ENCODE data around the gene RPS25. TPM values are rescaled to one million over a fixed set of nuclear protein-coding genes. Genes with fewer than 3 reads are reported as not detected.
"Not testable (repeated sequence)": the region's sequence is repeated elsewhere in the genome, so short reads cannot be mapped to it uniquely, and the experiment has no call there.

The RPS25 gene
- 572 TPM for total RNA-seq
- long read RNA-seq, transcript RPS25-202 (5 exons, 835 nt): major isoform, 245 of 255 reads
- long read RNA-seq, partial matches to known transcripts: 0 of 255 reads
- long read RNA-seq, other reads (novel, unspliced or antisense): 6 of 255 reads

DNA sequence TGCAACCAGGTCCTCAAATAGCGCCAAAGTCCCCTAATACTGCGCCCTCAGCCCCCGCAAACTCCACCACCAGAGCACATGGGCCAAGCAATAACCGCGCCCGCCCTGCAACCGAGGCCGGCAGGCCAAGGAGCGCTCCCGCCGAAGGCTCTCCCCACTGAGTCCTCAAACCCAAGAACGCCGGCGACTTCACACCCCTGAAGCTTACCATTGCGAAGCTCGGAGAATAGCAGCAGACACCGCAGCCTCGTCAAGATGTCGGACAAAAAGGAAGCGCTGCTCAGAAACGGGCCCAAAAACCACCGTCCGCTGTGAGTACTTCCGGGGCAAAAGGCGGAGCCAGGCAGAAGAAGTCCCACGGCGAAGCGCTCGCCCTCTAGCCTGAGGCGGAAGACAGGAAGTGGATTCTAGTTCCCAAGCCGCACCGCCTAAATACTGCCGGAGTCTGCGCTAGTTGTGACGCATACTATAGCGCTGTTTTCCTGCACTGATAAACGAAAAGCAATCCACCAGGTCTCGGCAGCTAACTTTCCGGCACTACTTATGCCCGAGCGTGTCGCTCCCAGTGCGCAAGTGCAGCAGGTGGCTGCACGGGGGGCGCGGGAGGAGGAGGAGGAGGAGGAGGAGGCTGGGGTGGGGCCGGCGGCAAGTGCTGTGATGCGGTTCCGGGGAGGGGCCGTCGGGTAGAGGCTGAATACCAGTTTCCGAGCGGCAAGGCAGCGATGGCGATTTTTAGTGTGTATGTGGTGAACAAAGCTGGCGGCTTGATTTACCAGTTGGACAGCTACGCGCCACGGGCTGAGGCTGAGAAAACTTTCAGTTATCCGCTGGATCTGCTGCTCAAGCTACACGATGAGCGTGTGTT, at the start of gene RPS25, which contains the start of gene TRAPPC4:
TSS of gene RPS25 (minus strand) at position 270 of the 865 bp plus-strand sequence. CDS start at position 211, 59 bp downstream.
TSS of gene TRAPPC4 (plus strand) at position 693 of the 865 bp plus-strand sequence. CDS start at position 723, 30 bp downstream.
- peak; percentile 98 for DNase-seq (ENCODE audit: low spot score)
- intact Hi-C loops (cut with DNase I): loop anchor here (1.0 kb wide), 2 partner anchors 12 to 20 kb away; partner anchors contain the start of genes CENATAC and SLC37A4

DNA sequence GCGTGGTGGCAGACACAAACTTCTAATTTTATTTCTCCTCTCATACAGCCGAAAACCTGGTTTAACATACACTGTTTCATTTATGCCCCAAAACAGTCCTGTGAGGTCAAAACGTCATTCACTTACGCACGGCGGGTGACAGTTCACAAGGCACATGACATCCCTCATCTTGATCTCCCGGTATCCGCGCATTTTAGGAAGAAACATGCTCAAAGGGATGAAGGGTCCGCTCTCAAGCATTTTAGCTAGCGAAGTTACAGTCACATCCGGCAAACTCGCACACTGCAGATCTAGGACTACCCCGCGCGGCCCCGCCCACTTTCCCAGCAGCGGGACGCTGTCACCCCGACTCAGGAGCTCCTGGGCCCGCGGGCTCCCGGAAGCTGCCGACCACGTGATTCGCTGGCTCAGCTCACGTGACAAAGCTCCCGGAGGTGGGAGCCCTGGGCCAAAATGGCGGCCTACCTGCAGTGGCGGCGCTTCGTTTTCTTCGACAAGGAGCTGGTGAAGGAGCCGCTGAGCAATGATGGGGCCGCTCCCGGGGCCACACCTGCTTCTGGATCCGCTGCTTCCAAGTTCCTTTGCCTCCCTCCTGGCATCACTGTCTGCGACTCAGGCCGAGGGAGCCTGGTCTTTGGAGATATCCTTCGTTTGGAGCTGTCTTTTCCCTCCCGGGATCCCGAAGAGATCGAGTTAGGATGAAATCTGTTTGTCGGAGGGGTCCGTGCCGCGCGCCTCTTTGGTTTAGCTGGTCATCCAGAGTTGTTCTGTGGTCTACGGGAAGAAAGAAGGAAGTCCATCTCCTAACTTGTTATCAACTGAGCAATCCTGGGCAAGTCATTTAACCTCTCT, 49.5 kb upstream of the RPS25 start, which contains the start of gene VPS11:
TSS of gene VPS11 (plus strand) at position 448 of the 852 bp plus-strand sequence. CDS start at position 454, 6 bp downstream.
- intact Hi-C loops (cut with DNase I): no loop called here
- DNase-seq (ENCODE audit: low spot score): peak; percentile 99

DNA sequence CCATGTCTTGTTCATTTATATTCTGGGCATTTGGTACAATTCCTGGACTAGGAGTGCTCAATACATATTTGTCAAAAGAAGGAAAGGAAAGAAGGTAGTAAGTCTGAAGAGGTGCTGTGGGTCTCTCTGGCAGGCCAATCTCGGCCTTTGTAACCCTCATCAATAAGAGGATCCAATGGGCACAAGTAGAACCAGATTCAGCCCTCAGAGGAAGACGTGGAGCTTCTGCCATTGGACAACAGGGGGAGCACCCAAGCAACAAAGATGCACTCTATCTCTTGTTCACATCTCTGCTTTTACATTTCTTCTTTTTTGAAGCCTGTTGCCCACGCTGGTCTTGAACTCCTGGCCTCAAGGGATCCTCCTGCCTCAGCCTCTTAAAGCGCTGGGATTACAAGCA, 47.2 kb upstream of the RPS25 start:
- intact Hi-C loops (cut with DNase I): no loop called here
- DNase-seq (ENCODE audit: low spot score): no peak

DNA sequence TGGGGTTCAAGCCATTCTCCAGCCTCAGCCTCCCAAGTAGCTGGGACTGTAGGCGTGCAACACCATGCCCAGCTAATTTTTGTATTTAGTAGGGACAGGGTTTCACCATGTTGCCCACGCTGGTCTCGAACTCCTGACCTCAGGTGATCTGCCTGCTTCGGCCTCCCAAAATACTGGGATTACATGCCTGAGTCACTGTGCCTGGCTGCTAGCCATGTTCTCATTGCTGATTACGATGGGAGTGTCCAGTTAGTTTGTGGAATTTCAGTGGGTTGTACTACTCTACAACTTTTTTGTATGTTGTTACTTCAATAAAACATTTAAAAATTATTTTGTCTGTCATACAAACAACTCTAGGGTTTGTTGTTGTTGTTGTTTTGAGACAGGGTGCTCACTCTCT, 44.6 kb upstream of the RPS25 start:
- intact Hi-C loops (cut with DNase I): no loop called here
- DNase-seq (ENCODE audit: low spot score): no peak

DNA sequence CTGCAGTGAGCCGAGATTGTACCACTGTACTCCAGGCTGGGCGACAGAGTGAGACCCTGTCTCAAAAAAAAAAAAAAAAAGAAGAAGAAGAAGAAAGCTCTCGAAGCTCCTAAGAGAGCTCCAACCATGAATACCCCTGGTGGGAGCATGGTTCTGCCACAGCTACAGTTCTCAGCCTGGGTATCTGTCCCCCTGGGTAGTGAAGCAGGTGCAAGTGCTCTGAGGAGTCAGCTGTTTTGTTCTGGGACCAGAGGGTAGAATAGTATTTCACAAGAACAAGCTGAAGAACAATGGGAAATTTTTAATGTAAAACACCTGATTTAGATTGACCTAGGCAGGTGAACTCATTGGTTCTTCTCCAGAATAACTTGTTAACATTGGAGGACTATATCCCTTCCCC, 43.1 kb upstream of the RPS25 start:
- DNase-seq (ENCODE audit: low spot score): no peak
- intact Hi-C loops (cut with DNase I): no loop called here

DNA sequence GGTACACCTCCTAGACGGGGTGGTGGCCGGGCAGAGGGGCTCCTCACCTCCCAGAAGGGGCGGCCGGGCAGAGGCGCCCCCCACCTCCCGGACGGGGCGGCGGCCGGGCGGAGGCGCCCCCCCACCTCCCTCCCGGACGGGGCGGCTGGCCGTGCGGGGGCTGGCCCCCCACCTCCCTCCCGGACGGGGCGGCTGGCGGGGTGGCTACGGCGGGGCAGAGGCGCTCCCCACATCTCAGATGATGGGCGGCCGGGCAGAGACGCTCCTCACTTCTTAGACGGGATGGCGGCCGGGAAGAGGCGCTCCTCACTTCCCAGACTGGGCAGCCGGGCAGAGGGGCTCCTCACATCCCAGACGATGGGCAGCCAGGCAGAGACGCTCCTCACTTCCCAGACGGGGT, 41.0 kb upstream of the RPS25 start:
- intact Hi-C loops (cut with DNase I); DNase-seq (ENCODE audit: low spot score): not testable (repeated sequence)

DNA sequence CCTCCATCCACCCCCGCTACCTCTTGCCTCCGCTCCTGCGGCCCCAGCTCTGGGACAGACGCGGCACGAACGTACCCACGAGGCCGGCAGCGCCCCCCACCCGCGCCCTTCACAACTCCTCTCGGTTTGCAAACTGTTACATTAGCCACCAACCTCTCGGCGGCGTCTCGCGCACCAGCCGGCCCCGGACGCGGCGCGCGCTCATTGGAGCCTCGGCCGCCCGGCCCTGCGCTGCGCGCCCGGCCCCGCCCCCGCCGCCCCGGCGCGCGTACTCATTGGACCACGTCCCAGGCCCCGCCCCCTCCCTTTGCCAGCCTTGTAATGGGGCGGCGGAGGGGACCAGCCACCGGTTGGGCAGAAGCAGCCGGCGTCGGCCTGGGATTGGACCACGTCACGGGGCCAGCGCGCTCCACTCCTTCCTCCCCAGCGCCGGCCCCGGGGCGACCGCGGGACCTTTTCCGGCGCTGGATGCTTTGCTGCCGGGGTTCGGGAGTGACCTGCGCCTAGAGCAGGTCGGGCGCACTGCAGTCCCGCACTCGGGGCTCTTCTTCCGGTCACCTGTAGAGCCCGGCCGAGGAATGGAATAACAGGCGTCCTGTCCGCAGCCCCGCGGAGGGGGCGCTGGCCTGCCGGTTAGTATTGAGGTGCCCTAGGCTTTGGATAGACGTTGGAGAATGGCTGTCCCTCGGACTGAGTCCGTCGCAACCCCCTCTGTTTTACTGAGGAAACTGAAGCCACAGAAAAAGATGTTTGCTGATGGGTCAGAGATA, 39.0 kb upstream of the RPS25 start, which contains the start of gene HYOU1:
TSS of gene HYOU1 (minus strand) at position 206 of the 770 bp plus-strand sequence. CDS start 1,045 bp downstream, outside the sequence.
- DNase-seq (ENCODE audit: low spot score): peak; percentile 99
- intact Hi-C loops (cut with DNase I): no loop called here

DNA sequence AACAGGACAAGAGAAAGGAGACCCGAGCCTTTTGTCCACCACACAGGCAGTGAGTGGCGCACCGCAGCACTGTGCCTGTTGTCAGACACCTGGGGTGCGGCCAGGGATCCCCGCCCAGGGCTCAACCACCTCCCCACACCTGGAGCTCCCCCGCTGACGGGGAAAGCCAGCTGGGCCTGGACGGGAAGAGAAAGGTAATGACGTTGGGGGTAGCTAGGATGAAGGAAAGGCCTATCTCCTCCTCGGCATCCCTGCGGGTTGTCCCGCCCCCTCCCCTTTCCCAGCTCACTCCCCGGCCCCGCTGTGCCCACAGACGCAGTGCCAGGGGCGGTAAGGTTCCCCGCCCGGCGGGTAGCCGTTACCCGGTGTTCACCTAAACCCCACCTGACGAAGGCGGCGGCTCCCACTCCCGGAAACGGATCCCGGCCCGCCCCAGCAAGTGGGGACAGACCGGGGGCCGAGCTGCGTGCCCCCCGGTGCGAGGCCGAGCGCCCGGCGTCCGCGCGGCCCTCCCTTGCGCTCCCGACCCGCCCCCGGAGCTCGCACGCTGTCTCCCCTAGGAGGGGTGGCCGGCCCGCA, 38.4 kb upstream of the RPS25 start:
- no peak for DNase-seq (ENCODE audit: low spot score)
- intact Hi-C loops (cut with DNase I): no loop called here

DNA sequence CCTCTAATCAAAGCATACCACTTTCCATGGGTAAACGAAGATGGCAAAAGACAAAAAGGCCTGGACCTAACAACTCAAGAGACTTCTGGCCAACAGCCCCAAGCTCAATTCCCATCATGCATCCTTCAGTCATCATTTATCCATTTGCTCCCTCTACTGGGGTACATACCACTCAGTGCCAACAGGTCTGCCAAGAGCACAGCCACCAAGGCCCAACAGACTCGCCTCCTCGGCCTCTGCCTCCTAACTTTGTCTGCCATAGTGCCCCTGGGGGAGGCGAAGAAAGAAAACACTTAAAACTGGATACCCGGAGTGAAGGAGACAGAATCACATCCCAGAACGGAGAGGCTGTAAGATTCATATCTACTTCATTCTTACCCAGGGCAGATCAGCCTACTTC, 37.8 kb upstream of the RPS25 start:
- intact Hi-C loops (cut with DNase I): no loop called here
- DNase-seq (ENCODE audit: low spot score): no peak

DNA sequence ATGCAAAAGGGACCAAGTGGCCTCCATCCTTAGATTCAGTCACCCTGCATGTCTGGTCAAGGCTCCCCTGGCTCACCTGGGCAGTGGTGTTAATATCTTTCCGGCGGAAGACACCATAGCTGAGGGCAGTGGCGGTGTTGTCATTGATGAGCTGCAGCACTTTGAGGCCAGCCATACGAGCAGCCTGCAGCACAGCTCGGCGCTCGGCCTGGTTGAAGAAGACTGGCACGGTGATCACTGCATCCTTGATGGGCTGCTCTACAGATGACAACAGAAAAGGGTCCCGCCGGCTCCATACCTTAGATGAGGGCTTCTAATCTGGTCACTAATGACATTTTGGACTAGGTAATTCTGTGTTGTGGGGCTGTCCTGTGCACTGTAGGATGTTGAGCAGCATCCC, 36.3 kb upstream of the RPS25 start:
- no peak for DNase-seq (ENCODE audit: low spot score)
- intact Hi-C loops (cut with DNase I): no loop called here

DNA sequence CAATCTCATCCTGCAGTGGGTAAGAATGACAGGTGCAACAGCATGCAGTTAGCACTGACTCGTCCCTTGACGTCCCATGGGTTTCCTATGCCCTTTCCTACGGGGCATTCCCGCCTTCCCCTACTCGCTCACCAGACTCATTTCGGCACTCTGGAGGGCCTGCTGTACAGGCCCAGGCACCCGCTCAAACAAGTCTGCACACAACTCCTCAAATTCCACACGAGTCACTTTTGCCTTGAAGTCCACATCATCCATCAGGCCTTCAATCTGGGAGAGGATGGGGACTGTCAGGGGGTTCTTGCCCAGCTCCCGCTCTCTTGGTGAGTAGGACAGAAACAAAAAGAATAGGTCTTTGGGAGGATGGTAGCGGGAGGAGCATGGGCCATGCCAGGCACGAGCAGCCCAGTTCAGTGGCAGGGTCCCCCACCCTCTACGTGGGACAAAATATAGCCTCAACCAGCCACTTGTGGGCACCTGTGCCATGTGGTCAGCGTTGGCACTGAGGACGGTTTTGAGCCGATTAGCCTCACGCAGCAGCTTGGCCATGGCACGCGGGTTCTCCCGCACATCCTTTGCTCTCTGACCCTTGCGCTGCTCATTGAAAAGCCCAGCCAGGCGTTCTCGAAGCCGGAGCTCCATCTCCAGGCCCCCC, 34.1 kb upstream of the RPS25 start:
- no peak for DNase-seq (ENCODE audit: low spot score)
- intact Hi-C loops (cut with DNase I): no loop called here

DNA sequence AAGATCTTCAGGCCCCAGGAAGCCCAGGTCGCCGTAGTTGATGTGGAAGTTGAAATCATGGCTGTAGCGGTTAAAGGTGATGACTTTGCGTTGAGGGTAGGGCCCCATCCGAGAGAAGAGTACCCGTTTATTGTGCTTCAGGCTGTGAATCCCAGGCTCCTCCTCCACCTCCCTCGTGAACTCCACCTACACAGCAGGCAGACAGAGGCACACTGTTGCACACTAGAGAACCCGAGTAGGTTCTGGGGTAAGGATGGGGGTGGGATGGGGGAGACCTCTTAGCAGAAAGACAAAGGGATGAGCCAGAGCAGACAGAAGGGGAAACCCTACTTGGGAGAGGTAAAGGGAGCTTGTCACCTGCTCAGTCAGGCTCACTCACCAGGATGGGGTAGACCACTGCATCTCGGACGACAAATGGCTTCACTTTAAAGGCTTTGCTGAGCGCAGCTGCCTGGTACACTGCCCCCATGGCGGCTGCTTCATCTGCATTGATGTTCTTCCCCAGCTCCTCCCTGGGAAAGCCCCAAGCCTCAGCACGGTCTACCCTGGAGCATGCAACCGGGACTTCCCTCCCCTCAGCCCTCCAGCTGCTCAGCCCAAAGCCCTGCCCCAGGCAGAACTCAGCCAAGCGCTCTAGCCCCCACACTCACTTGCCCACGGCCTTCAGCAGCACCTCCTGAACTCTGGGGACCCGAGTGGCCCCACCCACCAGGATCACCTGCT, 33.5 kb upstream of the RPS25 start:
- DNase-seq (ENCODE audit: low spot score): no peak
- intact Hi-C loops (cut with DNase I): no loop called here

DNA sequence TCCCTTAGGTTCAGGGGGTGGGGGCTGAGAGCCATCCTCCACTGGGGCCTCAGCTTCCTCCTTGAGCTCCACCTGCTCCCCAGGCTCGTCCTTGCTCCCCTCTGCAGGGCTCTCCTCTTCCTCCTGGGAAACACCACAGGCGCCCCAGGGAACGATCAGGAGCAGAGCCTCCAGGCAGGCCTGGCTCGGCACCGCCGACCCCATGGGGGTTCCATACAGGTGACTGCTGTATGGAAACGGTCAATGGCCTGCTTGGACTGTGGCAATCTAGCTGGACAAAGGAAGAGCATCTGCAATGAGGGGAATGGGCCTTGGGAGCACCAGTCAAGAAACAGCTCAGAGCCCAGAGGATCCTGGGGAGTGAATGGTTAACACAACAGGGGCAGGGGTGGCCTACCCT, 30.9 kb upstream of the RPS25 start:
- intact Hi-C loops (cut with DNase I): no loop called here
- DNase-seq (ENCODE audit: low spot score): no peak

DNA sequence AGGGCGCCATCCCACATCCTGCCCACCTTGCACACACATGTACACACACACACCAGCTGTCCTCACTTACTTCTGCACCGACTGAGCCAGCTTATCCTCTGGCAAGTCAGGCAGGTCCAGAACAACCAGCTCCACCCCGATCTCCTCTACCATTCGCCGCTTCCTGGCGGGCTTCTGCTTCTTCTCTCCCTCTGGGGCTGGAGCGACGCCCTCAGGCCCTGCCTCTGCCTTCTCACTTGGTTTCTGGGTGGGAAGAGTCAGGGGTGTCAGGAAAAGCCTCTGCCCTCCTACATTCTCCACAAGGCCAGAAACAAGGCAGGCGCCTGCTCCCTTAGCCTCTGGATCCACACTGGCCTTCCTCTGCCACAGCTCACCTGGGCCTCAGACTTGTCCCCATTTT, 30.5 kb upstream of the RPS25 start:
- DNase-seq (ENCODE audit: low spot score): no peak
- intact Hi-C loops (cut with DNase I): no loop called here

DNA sequence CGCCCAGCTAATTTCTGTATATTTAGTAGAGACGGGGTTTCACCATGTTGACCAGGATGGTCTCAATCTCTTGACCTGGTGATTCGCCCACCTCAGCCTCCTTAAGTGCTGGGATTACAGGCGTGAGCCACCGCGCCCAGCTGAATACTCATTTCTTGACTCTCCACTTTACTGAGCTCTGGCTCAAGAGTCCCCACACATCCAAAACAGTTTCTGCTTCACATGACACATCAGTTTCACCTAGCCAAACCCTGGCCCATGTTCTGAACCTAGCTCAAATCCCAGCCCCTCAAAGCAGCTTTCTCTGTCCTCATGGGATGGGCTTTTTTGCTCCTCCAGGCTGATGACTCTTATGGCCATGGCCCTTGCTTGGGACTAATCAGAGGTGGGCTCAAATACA, 29.1 kb upstream of the RPS25 start:
- intact Hi-C loops (cut with DNase I): no loop called here
- no peak for DNase-seq (ENCODE audit: low spot score)

DNA sequence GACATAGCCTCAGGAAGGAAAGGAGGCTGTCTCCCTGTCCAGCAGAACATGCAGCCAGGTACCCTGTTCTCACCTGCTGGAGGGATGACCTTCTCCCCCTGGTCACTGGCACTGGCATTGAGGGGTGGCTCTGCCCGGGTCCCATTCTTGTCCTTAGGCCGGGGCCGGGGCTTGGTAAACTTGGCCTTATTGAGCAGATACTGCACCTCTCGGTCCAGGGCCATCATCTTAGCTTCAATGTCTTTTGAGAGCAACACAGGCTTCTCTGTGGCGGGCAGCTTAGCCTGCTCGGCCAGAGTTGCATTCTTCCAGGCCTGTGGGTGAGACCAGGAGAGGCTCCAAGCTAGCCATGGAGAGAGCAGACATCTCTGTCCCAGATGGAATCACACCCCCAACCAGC, 28.3 kb upstream of the RPS25 start:
- intact Hi-C loops (cut with DNase I): no loop called here
- DNase-seq (ENCODE audit: low spot score): no peak

DNA sequence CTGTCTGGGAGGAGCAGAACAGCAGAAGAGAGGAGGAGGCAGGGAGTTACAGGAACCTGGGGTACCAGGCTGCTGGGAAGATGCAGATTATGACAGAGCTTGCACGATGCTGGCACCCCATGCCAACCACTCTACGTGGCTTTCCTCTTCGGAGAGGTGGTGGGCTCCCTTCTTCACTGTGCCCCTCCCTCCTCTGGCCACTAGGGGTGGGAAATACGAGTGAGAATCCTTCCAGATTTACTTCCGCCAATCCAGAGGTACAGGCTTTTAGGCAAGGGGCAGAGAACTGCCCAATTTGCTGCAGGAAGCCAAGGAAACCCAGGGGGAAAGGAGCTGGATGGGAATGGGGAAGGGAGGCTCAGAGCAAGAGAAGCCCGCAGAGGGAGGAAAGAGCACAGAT, 26.6 kb upstream of the RPS25 start:
- no peak for DNase-seq (ENCODE audit: low spot score)
- intact Hi-C loops (cut with DNase I): no loop called here

DNA sequence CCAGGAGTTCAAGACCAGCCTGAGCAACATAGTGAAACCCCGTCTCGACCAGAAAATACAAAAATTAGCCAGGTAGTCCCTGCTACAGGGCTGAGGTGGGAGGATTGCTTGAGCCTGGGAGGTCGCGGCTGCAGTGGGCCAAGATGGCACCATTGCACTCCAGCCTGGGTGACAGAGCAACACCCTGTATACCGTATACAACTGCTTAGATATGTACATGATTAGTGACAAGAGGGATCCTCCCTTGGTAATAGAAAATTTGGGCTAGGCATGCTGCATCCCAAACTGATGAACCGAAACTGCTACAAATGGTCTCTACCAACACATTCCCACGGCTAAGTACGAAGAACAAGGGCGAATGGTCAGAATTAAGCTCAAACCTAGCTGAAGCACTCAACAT, 24.8 kb upstream of the RPS25 start:
- intact Hi-C loops (cut with DNase I): no loop called here
- no peak for DNase-seq (ENCODE audit: low spot score)

All from cardiac septum (tissue), 1 donor.